Neural cell (in vitro differentiated cells): ENCODE results near the gene RBM43. TPM values are rescaled to one million over a fixed set of nuclear protein-coding genes. Genes with fewer than 3 reads are reported as not detected.
"Not testable (repeated sequence)": the region's sequence is repeated elsewhere in the genome, so short reads cannot be mapped to it uniquely, and the experiment has no call there.

Experiments used
- H2AFZ ChIP-seq: fragments of 200-600, 300-800 bp; sonication (generic), shearing (Covaris generic); 2 replicates; pipeline ENCODE4 v1.6.0; 2014; ENCODE audit warnings: low read depth, mild to moderate bottlenecking, antibody characterized with exemption, low read length, moderate library complexity
- H3F3A ChIP-seq: fragments of 200-600 bp; shearing (Covaris generic); 2 replicates; pipeline ENCODE4 v1.6.1; 2016; ENCODE audit warnings: mild to moderate bottlenecking, moderate library complexity, mixed read lengths, antibody characterized with exemption, low read length; ENCODE audit not compliant: insufficient read depth, poor library complexity, severe bottlenecking
- H3K27ac ChIP-seq: fragments of 200-600, 300-800 bp; sonication (generic), shearing (Covaris generic); 2 replicates; pipeline ENCODE4 v1.5.1; 2014; ENCODE audit warnings: mild to moderate bottlenecking, low read length, moderate library complexity
- H3K27me3 ChIP-seq: fragments of 300-800, 200-600 bp; sonication (generic), shearing (Covaris generic); 2 replicates; pipeline ENCODE4 v1.6.0; 2014; ENCODE audit warnings: mild to moderate bottlenecking, low read depth, low read length, moderate library complexity; ENCODE audit not compliant: insufficient read depth
- H3K36me3 ChIP-seq: fragments of 300-800, 200-600 bp; sonication (generic), shearing (Covaris generic); 2 replicates; pipeline ENCODE4 v1.5.1; 2014; ENCODE audit warnings: mild to moderate bottlenecking, antibody characterized with exemption, low read length, moderate library complexity; ENCODE audit not compliant: insufficient read depth
- H3K4me2 ChIP-seq: fragments of 300-800, 200-600 bp; sonication (generic), shearing (Covaris generic); 2 replicates; pipeline ENCODE4 v1.6.0; 2014; ENCODE audit warnings: mild to moderate bottlenecking, low read length
- H3K4me3 ChIP-seq: fragments of 300-800, 200-600 bp; sonication (generic), shearing (Covaris generic); 2 replicates; pipeline ENCODE4 v1.5.1; 2014; ENCODE audit warnings: mild to moderate bottlenecking, low read length, moderate library complexity
- H3K79me2 ChIP-seq: fragments of 200-600 bp; shearing (Covaris generic); replicated peaks from 2 replicates; pipeline ENCODE4 v1.6.0; 2014; ENCODE audit warnings: mild to moderate bottlenecking, low read length, moderate library complexity; ENCODE audit not compliant: insufficient read depth
- H3K9ac ChIP-seq: fragments of 300-800, 200-600 bp; sonication (generic), shearing (Covaris generic); 2 replicates; pipeline ENCODE4 v1.6.1; 2016; ENCODE audit warnings: mild to moderate bottlenecking, low read length, mixed read lengths
- H3K9me2 ChIP-seq: fragments of 200-600 bp; shearing (Covaris generic); 2 replicates; pipeline ENCODE4 v1.6.1; 2016; ENCODE audit warnings: mild to moderate bottlenecking, low read length, mixed read lengths; ENCODE audit not compliant: insufficient read depth
- H3K9me3 ChIP-seq: fragments of 200-600, 300-800 bp; sonication (generic), shearing (Covaris generic); 2 replicates; pipeline ENCODE4 v1.6.1; 2016; ENCODE audit warnings: mild to moderate bottlenecking, mixed run types, low read length, moderate library complexity, mixed read lengths
- H4K20me1 ChIP-seq: fragments of 200-600 bp; shearing (Covaris generic); 2 replicates; pipeline ENCODE4 v1.6.1; 2016; ENCODE audit warnings: mild to moderate bottlenecking, mixed run types; ENCODE audit not compliant: insufficient read depth
- EP300 ChIP-seq: fragments of 450-650 bp; conservative IDR thresholded peaks from 2 replicates; pipeline ENCODE4 v1.6.1; 2014; ENCODE audit warnings: antibody characterized with exemption, mild to moderate bottlenecking, moderate library complexity; ENCODE audit not compliant: poor library complexity, severe bottlenecking
- EZH2 ChIP-seq: fragments of 200-600, 300-800 bp; shearing (Covaris generic), sonication (generic); IDR thresholded peaks from 2 replicates; pipeline ENCODE4 v1.6.1; 2014; ENCODE audit warnings: antibody characterized with exemption, low read length, borderline replicate concordance, mild to moderate bottlenecking; ENCODE audit not compliant: insufficient read depth, poor library complexity, severe bottlenecking
- MXI1 ChIP-seq: fragments of 450-650 bp; conservative IDR thresholded peaks from 2 replicates; pipeline ENCODE4 v1.6.1; 2014; ENCODE audit warnings: antibody characterized with exemption, mild to moderate bottlenecking; ENCODE audit not compliant: poor library complexity, severe bottlenecking
- POLR2AphosphoS5 ChIP-seq: IDR thresholded peaks from 2 replicates; pipeline ENCODE4 v1.6.1; 2012
- RAD21 ChIP-seq: fragments of 450-650 bp; conservative IDR thresholded peaks from 2 replicates; pipeline ENCODE4 v1.6.1; 2014; ENCODE audit warnings: antibody characterized with exemption, mild to moderate bottlenecking, moderate library complexity
- SMC3 ChIP-seq: fragments of 450-650 bp; conservative IDR thresholded peaks from 2 replicates; pipeline ENCODE4 v1.6.1; 2014; ENCODE audit warnings: antibody characterized with exemption, mild to moderate bottlenecking, moderate library complexity; ENCODE audit not compliant: poor library complexity
- TAF1 ChIP-seq: IDR thresholded peaks from 2 replicates; pipeline ENCODE4 v1.6.1; 2012; ENCODE audit warnings: low read depth
- polyA plus RNA-seq: library from polyadenylated mRNA; depleted of rRNA; stranded (reverse); fragments of >200 nt; gene quantifications from 2 replicates; pipeline ENCODE4 v1.2.3, GENCODE V29; 2014
- TF ChIP-seq, protein P1 (sequence below): fragments of 450-650 bp; IDR thresholded peaks from 2 replicates; pipeline ENCODE4 v1.5.1; 2014; ENCODE audit warnings: antibody characterized with exemption, mild to moderate bottlenecking, moderate library complexity; ENCODE audit not compliant: poor library complexity, severe bottlenecking
- TF ChIP-seq, protein P2 (sequence below): IDR thresholded peaks from 2 replicates; pipeline ENCODE4 v1.6.1; 2012; ENCODE audit warnings: borderline replicate concordance

Gene RBM43
- polyA plus RNA-seq, 1 donor from 2014 or later, result not detected

DNA sequence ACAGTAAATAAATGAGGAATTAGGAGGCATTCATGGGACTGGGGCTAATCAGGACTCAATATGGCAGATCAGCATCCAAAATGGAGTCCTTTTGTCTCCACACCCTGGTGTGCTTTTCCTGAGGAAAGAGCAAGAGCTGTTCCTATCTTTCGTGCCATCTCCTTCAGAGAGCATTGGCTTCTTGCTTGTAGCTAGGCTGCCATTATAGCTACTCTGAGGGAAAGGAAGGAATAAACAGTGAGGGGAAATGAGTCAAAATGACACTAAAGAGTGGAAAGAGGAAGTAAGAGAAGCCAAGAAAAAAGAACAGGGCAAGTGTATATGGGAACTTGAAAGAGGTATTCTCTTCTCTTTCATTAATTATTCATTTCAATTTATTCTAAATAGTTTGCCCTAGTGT, 36.2 kb upstream of the RBM43 start:
- no peak overlapping the region for H3K9ac ChIP-seq
- H4K20me1 ChIP-seq, result no peaks in the 10 kb centered on the region
- no peaks in the 10 kb centered on the region for H3K79me2 ChIP-seq
- no peak overlapping the region for H3K4me2 ChIP-seq
- H3K9me2 ChIP-seq, result no peaks in the 10 kb centered on the region
- no peaks in the 10 kb centered on the region for H3K27me3 ChIP-seq
- no peak overlapping the region for H3K27ac ChIP-seq
- no peaks in the 10 kb centered on the region for H3K36me3 ChIP-seq
- no peaks in the 10 kb centered on the region for H3K9me3 ChIP-seq
- no peak for TF ChIP-seq TAF1
- no peak for TF ChIP-seq EZH2
- TF ChIP-seq SMC3, result no peak
- no peak for TF ChIP-seq MXI1
- TF ChIP-seq, protein P1, sequence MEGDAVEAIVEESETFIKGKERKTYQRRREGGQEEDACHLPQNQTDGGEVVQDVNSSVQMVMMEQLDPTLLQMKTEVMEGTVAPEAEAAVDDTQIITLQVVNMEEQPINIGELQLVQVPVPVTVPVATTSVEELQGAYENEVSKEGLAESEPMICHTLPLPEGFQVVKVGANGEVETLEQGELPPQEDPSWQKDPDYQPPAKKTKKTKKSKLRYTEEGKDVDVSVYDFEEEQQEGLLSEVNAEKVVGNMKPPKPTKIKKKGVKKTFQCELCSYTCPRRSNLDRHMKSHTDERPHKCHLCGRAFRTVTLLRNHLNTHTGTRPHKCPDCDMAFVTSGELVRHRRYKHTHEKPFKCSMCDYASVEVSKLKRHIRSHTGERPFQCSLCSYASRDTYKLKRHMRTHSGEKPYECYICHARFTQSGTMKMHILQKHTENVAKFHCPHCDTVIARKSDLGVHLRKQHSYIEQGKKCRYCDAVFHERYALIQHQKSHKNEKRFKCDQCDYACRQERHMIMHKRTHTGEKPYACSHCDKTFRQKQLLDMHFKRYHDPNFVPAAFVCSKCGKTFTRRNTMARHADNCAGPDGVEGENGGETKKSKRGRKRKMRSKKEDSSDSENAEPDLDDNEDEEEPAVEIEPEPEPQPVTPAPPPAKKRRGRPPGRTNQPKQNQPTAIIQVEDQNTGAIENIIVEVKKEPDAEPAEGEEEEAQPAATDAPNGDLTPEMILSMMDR, result no peak
- TF ChIP-seq, protein P2, sequence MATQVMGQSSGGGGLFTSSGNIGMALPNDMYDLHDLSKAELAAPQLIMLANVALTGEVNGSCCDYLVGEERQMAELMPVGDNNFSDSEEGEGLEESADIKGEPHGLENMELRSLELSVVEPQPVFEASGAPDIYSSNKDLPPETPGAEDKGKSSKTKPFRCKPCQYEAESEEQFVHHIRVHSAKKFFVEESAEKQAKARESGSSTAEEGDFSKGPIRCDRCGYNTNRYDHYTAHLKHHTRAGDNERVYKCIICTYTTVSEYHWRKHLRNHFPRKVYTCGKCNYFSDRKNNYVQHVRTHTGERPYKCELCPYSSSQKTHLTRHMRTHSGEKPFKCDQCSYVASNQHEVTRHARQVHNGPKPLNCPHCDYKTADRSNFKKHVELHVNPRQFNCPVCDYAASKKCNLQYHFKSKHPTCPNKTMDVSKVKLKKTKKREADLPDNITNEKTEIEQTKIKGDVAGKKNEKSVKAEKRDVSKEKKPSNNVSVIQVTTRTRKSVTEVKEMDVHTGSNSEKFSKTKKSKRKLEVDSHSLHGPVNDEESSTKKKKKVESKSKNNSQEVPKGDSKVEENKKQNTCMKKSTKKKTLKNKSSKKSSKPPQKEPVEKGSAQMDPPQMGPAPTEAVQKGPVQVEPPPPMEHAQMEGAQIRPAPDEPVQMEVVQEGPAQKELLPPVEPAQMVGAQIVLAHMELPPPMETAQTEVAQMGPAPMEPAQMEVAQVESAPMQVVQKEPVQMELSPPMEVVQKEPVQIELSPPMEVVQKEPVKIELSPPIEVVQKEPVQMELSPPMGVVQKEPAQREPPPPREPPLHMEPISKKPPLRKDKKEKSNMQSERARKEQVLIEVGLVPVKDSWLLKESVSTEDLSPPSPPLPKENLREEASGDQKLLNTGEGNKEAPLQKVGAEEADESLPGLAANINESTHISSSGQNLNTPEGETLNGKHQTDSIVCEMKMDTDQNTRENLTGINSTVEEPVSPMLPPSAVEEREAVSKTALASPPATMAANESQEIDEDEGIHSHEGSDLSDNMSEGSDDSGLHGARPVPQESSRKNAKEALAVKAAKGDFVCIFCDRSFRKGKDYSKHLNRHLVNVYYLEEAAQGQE, result no peak
- no peak for TF ChIP-seq RAD21
- no peak for TF ChIP-seq EP300
- TF ChIP-seq POLR2AphosphoS5, result no peak
- H3F3A ChIP-seq, result no peaks in the 10 kb centered on the region
- no peak overlapping the region for H3K4me3 ChIP-seq
- H2AFZ ChIP-seq, result no peak overlapping the region

DNA sequence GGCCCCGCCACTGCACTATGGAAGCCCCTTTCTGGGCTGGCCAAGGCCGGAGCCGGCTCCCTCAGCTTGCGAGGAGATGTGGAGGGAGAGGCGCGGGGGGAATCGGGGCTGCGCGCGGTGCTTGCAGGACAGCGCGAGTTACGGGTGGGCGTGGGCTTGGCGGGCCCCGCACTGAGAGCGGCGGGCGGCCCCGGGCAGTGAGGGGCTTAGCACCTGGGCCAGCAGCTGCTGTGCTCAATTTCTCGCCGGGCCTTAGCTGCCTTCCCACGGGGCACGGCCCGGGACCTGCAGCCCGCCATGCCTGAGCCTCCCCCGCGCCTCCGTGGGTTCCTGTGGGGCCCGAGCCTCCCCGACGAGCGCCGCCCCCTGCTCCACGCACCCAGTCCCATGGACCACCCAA, 34.3 kb upstream of the RBM43 start:
- not testable (repeated sequence) for H2AFZ ChIP-seq, H3K4me2 ChIP-seq, H3K9me2 ChIP-seq, H3K4me3 ChIP-seq, H3K9me3 ChIP-seq, H3K27ac ChIP-seq, H3F3A ChIP-seq, H3K27me3 ChIP-seq, H3K79me2 ChIP-seq, H3K9ac ChIP-seq, H4K20me1 ChIP-seq, H3K36me3 ChIP-seq

DNA sequence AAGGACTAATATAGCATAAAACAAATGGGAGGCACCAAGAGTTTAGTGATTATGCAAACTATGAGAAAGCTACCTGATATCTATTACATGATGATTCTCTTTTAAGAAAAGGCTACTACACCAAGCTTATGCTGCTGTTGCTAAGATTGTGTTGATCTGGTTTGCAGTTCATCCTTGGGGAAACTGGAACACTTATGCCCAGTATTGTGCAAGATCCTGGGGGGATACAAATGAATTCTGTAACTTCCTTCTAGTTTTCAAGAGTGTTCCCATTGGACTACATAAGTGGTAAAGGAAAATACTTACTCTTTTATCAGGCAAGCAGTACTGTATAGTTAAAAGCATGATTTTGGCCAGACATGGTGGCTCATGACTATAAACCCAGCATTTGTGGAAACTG, 30.9 kb upstream of the RBM43 start:
- TF ChIP-seq MXI1, result no peak
- TF ChIP-seq EZH2, result no peak
- Histone ChIP-seq H2AFZ (no peak overlapping the region), H3K9me3 (no peaks in the 10 kb centered on the region), H3K36me3 (no peaks in the 10 kb centered on the region), H3F3A (no peaks in the 10 kb centered on the region), H3K9me2 (no peaks in the 10 kb centered on the region), H3K79me2 (no peaks in the 10 kb centered on the region), H3K4me3 (no peak overlapping the region), H4K20me1 (no peaks in the 10 kb centered on the region), H3K9ac (no peak overlapping the region), H3K27ac (no peak overlapping the region), H3K27me3 (peaks cover 5% of the 10 kb centered on the region), H3K4me2 (no peak overlapping the region)
